Measurements from ENCODE around the gene SH2D2A.

The SH2D2A gene

DNA sequence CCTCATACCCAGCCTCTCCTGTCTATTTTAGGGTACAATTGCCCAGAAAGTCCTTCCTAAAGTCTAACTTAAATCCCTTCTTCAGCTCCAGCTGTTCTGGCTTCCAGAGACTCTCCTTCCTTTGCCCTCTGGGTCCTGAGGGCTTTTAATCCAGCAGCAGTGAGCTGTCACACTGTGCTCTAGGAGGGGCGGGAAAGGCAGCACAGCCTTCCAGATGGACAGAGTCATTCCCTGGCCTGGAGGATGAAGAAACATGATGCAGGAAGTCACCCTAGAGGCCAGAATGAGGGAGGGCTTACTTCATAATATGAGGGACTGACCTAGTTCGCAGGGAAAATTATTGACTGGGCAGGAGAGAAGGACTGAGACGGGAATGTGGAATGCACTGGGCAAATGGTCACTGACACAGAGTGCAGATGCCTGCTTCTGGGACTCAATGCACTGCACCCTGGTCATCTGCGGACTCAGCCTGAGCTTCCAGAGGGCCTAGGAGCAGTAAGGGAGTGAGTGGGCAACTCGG lies 1.3 kb downstream of the SH2D2A start:
- Histone ChIP-seq H3K9ac (ENCODE audit: low read depth, low read length, poor library complexity, severe bottlenecking) (peak overlapping the region; percentile 73), H3K36me3 (ENCODE audit: insufficient read depth, low read length) (no peaks in the 10 kb centered on the region), H3K9me3 (ENCODE audit: insufficient read depth, low read depth, low read length) (no peaks in the 10 kb centered on the region), H3K79me2 (ENCODE audit: insufficient read depth, low read length) (peaks cover 23% of the 10 kb centered on the region; the same call in 1 of the 2 replicates), H3K4me3 (ENCODE audit: low read length, poor library complexity, severe bottlenecking) (peak overlapping the region; percentile 76), H2AFZ (ENCODE audit: low read length) (no peak overlapping the region), H3F3A (ENCODE audit: low read depth) (no peaks in the 10 kb centered on the region), H3K9me2 (replicated peaks; ENCODE audit: low read depth, low read length) (no peaks in the 10 kb centered on the region), H3K4me1 (ENCODE audit: insufficient read depth, low read length, poor library complexity, severe bottlenecking) (peaks cover 27% of the 10 kb centered on the region), H3K4me2 (ENCODE audit: low read depth, low read length, poor library complexity, severe bottlenecking) (peak overlapping the region; percentile 79), H3K27me3 (ENCODE audit: insufficient read depth, low read length, poor library complexity, severe bottlenecking) (no peaks in the 10 kb centered on the region), H4K20me1 (ENCODE audit: insufficient read depth, low read length, poor library complexity, severe bottlenecking) (no peaks in the 10 kb centered on the region)
- TF ChIP-seq, protein P1, sequence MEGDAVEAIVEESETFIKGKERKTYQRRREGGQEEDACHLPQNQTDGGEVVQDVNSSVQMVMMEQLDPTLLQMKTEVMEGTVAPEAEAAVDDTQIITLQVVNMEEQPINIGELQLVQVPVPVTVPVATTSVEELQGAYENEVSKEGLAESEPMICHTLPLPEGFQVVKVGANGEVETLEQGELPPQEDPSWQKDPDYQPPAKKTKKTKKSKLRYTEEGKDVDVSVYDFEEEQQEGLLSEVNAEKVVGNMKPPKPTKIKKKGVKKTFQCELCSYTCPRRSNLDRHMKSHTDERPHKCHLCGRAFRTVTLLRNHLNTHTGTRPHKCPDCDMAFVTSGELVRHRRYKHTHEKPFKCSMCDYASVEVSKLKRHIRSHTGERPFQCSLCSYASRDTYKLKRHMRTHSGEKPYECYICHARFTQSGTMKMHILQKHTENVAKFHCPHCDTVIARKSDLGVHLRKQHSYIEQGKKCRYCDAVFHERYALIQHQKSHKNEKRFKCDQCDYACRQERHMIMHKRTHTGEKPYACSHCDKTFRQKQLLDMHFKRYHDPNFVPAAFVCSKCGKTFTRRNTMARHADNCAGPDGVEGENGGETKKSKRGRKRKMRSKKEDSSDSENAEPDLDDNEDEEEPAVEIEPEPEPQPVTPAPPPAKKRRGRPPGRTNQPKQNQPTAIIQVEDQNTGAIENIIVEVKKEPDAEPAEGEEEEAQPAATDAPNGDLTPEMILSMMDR (conservative IDR thresholded peaks at IDR 0.05; ENCODE audit: low read length) = no peak
- no peak for TF ChIP-seq EZH2phosphoT487 (IDR thresholded peaks at IDR 0.05; ENCODE audit: borderline replicate concordance)

DNA sequence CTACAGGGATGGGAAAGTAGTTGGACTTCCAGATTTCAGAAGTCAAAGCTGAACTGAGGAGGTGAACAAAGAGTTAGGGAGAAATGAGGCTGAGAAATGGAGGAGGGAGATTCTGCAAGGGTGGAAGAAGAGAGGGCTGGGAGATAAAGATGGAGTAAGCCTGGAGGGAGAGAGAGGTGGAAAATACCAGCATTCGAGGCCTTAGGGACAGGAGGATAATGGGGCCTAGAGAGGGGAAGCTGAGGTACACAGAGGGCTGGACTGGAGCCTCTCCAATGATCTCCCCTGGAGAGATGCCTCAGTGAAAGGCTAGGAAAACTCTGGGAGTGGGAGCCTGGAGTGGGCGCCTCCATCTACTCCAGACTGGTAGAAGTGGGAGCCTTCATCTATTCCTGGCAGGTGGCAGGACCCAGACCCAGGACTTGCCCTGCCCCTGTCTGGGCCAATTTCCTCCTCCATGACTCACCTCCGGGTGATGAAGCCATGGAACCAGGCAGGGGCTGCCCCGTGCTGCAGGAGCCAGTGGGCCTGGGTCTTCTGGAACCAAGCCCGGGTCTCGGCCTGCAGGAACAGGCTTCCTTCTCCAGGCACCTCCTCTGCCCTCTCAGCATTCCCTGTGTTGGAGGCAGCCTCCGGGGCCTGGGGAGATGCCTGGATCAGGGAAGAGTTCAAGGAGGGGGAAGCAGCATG lies 1.9 kb downstream of the SH2D2A start:
- H3F3A ChIP-seq (ENCODE audit: low read depth) = no peaks in the 10 kb centered on the region
- peak overlapping the region; percentile 73 for H3K9ac ChIP-seq (ENCODE audit: low read depth, low read length, poor library complexity, severe bottlenecking)
- H2AFZ ChIP-seq (ENCODE audit: low read length) = no peak overlapping the region
- H3K4me1 ChIP-seq (ENCODE audit: insufficient read depth, low read length, poor library complexity, severe bottlenecking) = peaks cover 27% of the 10 kb centered on the region
- no peaks in the 10 kb centered on the region for H3K9me2 ChIP-seq (replicated peaks; ENCODE audit: low read depth, low read length)
- peak overlapping the region; percentile 76 for H3K4me3 ChIP-seq (ENCODE audit: low read length, poor library complexity, severe bottlenecking)
- no peaks in the 10 kb centered on the region for H3K27me3 ChIP-seq (ENCODE audit: insufficient read depth, low read length, poor library complexity, severe bottlenecking)
- peak overlapping the region; percentile 79 for H3K4me2 ChIP-seq (ENCODE audit: low read depth, low read length, poor library complexity, severe bottlenecking)
- H4K20me1 ChIP-seq (ENCODE audit: insufficient read depth, low read length, poor library complexity, severe bottlenecking) = no peaks in the 10 kb centered on the region
- H3K79me2 ChIP-seq (ENCODE audit: insufficient read depth, low read length) = peaks cover 23% of the 10 kb centered on the region; the same call in 1 of the 2 replicates
- TF ChIP-seq, protein P1 (conservative IDR thresholded peaks at IDR 0.05; ENCODE audit: low read length) = no peak
- no peak for TF ChIP-seq EZH2phosphoT487 (IDR thresholded peaks at IDR 0.05; ENCODE audit: borderline replicate concordance)
- H3K9me3 ChIP-seq (ENCODE audit: insufficient read depth, low read depth, low read length) = no peaks in the 10 kb centered on the region
- H3K36me3 ChIP-seq (ENCODE audit: insufficient read depth, low read length) = no peaks in the 10 kb centered on the region

DNA sequence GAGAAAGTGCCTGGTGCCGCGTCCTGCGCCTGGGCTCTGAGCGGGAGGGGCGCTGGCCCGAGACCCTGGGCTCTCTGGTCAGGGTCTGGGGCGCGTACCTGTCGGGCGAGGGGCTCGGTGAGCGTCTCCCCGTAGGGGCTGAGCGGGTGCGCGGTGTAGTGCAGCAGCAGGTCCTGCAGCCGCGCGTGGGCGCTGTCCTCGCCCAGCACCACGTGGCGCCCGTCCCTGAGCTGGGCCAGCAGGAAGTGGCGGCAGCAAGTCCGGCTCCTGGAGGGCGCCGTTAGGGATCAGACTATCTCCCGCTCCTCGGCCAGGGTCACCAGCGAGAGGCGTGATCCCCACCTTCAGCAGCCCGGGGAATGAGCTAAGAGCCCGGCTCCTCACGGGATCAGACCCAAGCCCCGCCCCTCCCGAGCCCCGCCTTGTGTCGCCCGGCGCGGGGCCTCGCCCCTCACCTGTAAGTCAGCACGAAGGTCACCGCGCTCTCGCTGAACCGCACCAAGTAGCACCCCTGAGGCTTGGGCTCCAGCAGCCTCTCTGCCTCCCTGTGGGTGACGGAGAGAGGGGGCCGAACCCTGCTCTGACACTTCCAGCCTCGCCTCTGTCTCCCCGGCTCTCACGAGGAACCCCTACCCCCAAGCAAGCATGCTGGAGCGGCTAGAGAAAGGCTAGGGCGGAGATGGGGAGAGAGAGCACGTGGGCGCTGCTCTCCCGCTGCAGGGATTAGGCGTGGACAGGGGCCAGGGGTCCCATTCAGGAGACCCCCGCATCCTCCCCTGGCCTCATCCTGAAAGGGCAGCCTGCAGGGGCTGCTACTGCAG lies 2.7 kb downstream of the SH2D2A start:
- Histone ChIP-seq H2AFZ (ENCODE audit: low read length) (no peak overlapping the region), H3K9me3 (ENCODE audit: insufficient read depth, low read depth, low read length) (no peaks in the 10 kb centered on the region), H3K79me2 (ENCODE audit: insufficient read depth, low read length) (peaks cover 23% of the 10 kb centered on the region; the same call in 1 of the 2 replicates), H4K20me1 (ENCODE audit: insufficient read depth, low read length, poor library complexity, severe bottlenecking) (no peaks in the 10 kb centered on the region), H3K9ac (ENCODE audit: low read depth, low read length, poor library complexity, severe bottlenecking) (peak overlapping the region; percentile 73), H3K9me2 (replicated peaks; ENCODE audit: low read depth, low read length) (no peaks in the 10 kb centered on the region), H3K36me3 (ENCODE audit: insufficient read depth, low read length) (no peaks in the 10 kb centered on the region), H3F3A (ENCODE audit: low read depth) (no peaks in the 10 kb centered on the region), H3K4me2 (ENCODE audit: low read depth, low read length, poor library complexity, severe bottlenecking) (peak overlapping the region; percentile 79), H3K4me1 (ENCODE audit: insufficient read depth, low read length, poor library complexity, severe bottlenecking) (peaks cover 27% of the 10 kb centered on the region), H3K27me3 (ENCODE audit: insufficient read depth, low read length, poor library complexity, severe bottlenecking) (no peaks in the 10 kb centered on the region), H3K4me3 (ENCODE audit: low read length, poor library complexity, severe bottlenecking) (no peak overlapping the region)
- no peak for TF ChIP-seq EZH2phosphoT487 (IDR thresholded peaks at IDR 0.05; ENCODE audit: borderline replicate concordance)
- TF ChIP-seq, protein P1 (conservative IDR thresholded peaks at IDR 0.05; ENCODE audit: low read length) = no peak
